Frontal cortex (tissue), 4 donors: Measurements from ENCODE around the gene RPS6KB2. TPM values are rescaled to one million over a fixed set of nuclear protein-coding genes. Genes with fewer than 3 reads are reported as not detected.
A peak's percentile ranks its signal among the peaks of the same experiment; 100 is the strongest.

Source experiments
- DNase-seq, 2 donors: peaks; one replicate each; pipeline ENCODE4 v3.0.0; 2012; ENCODE audit warnings: low spot score in 2 of 2
- FAIRE-seq: peaks from 2 replicates; lab custom pipeline; 2012; peaks lifted over from hg19 to GRCh38; lab: Jason Lieb, UNC
- small RNA-seq: library from RNA; depleted of rRNA; stranded (forward); fragments of <200 nt; gene quantifications from one replicate; pipeline ENCODE3, GENCODE V24; 2014
- total RNA-seq: library from RNA; depleted of rRNA; stranded (reverse); fragments of >200 nt; gene quantifications from one replicate; pipeline ENCODE4 v1.2.3, GENCODE V29; 2014
- donor health status: control.
- donor health status: control.
- donor health status: control.

Gene RPS6KB2
- total RNA-seq, 1 donor from 2014 or later, result 15.1 TPM

GRCh38 chr11:67482827-67483798, 54.8 kb downstream of the RPS6KB2 start, which contains the start of gene AIP:
Gene AIP, plus strand, starts transcription at chr11:67483026. Its CDS starts 133 bp downstream, at chr11:67483159.
- FAIRE-seq, result no peak
- DNase-seq, result peak; percentile 95 to 97

- no peak for FAIRE-seq
- DNase-seq, result no peak
Measured at GRCh38 chr11:67483831-67484665, 55.8 kb downstream of the RPS6KB2 start.

GRCh38 chr11:67484847-67485311, 56.6 kb downstream of the RPS6KB2 start:
- FAIRE-seq, result no peak

More at GRCh38 chr11:67484847-67485311, 56.6 kb downstream of the RPS6KB2 start:
- DNase-seq, result no peak

Small RNA genes lying within 50 kb of the gene (small RNA-seq; reads per million reads assigned to genes)
- not detected for gene RNU6-1238P

Other genes starting within 250 kb of the RPS6KB2 start
- gene GRK2, start 162.0 kb upstream of the RPS6KB2 start, total RNA-seq, result 46.9 TPM
- 55.8 TPM for gene ANKRD13D, start 139.2 kb upstream of the RPS6KB2 start, total RNA-seq
- 2.0 TPM for gene SSH3, start 125.0 kb upstream of the RPS6KB2 start, total RNA-seq
- 3.7 TPM for gene POLD4, start 74.9 kb upstream of the RPS6KB2 start, total RNA-seq
- gene CLCF1, start 54.9 kb upstream of the RPS6KB2 start, total RNA-seq, result under 0.01 TPM
- 11.8 TPM for gene RAD9A, start 36.5 kb upstream of the RPS6KB2 start, total RNA-seq
- 69.3 TPM for gene PPP1CA, start 26.6 kb upstream of the RPS6KB2 start, total RNA-seq
- not detected for gene TBC1D10C, start 24.4 kb upstream of the RPS6KB2 start, total RNA-seq
- gene CARNS1, start 12.8 kb upstream of the RPS6KB2 start, total RNA-seq, result under 0.01 TPM
- not detected for gene PTPRCAP, start 9.2 kb downstream of the RPS6KB2 start, total RNA-seq
- 24.1 TPM for gene CORO1B, start 15.0 kb downstream of the RPS6KB2 start, total RNA-seq
- gene GPR152, start 24.2 kb downstream of the RPS6KB2 start, total RNA-seq, result not detected
- gene CABP4, start 26.9 kb downstream of the RPS6KB2 start, total RNA-seq, result not detected
- gene TMEM134, start 40.8 kb downstream of the RPS6KB2 start, total RNA-seq, result 17.5 TPM
- gene AIP, start 54.5 kb downstream of the RPS6KB2 start, total RNA-seq, result 89.3 TPM
- gene PITPNM1, start 76.9 kb downstream of the RPS6KB2 start, total RNA-seq, result 32.6 TPM
- gene CDK2AP2, start 79.7 kb downstream of the RPS6KB2 start, total RNA-seq, result 4.9 TPM
- gene CABP2, start 95.0 kb downstream of the RPS6KB2 start, total RNA-seq, result not detected
- gene GSTP1, start 155.3 kb downstream of the RPS6KB2 start, total RNA-seq, result 206 TPM
- 182 TPM for gene NDUFV1, start 178.4 kb downstream of the RPS6KB2 start, total RNA-seq
- gene NUDT8, start 201.4 kb downstream of the RPS6KB2 start, total RNA-seq, result 1.2 TPM
- gene TBX10, start 211.3 kb downstream of the RPS6KB2 start, total RNA-seq, result not detected
- gene ACY3, start 222.2 kb downstream of the RPS6KB2 start, total RNA-seq, result not detected
- not detected for gene ALDH3B2, start 246.1 kb downstream of the RPS6KB2 start, total RNA-seq